Neural progenitor cell (in vitro differentiated cells): ENCODE data around the gene TSPAN12.
"Not testable (repeated sequence)": the region's sequence is repeated elsewhere in the genome, so short reads cannot be mapped to it uniquely, and the experiment has no call there.

ENCODE experiments used
- EZH2 ChIP-seq: fragments of 200-600 bp; sonication (generic); IDR thresholded peaks from 2 replicates; pipeline ENCODE4 v1.6.1; 2017; ENCODE audit warnings: antibody characterized with exemption, mild to moderate bottlenecking, moderate library complexity
- TF ChIP-seq, protein P1 (sequence below): fragments of 200-600 bp; sonication (generic); IDR thresholded peaks from 2 replicates; pipeline ENCODE4 v1.5.1; 2017; ENCODE audit warnings: antibody characterized with exemption, mild to moderate bottlenecking

DNA sequence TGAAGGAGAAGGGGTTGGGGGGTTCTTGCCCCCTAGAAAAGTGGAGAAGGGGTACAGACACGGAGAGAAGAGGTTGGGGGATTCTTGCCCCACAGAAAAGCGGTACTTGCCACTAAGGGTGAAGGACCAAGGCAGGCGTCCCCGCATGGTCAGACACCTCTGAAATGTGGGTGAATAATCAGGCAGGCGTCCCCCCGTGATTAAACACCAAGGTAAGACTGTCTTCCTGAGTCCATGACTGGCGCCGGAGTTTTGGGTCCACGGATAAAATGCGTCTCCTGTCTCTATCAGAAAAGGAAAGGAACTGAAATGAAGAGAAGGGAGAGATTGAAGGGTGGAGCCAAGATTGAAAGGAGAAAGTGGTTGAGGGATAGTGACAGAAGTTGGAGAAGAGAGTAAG lies 76.0 kb downstream of the TSPAN12 start:
- TF ChIP-seq, protein P1, sequence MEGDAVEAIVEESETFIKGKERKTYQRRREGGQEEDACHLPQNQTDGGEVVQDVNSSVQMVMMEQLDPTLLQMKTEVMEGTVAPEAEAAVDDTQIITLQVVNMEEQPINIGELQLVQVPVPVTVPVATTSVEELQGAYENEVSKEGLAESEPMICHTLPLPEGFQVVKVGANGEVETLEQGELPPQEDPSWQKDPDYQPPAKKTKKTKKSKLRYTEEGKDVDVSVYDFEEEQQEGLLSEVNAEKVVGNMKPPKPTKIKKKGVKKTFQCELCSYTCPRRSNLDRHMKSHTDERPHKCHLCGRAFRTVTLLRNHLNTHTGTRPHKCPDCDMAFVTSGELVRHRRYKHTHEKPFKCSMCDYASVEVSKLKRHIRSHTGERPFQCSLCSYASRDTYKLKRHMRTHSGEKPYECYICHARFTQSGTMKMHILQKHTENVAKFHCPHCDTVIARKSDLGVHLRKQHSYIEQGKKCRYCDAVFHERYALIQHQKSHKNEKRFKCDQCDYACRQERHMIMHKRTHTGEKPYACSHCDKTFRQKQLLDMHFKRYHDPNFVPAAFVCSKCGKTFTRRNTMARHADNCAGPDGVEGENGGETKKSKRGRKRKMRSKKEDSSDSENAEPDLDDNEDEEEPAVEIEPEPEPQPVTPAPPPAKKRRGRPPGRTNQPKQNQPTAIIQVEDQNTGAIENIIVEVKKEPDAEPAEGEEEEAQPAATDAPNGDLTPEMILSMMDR: not testable (repeated sequence)
- TF ChIP-seq EZH2: not testable (repeated sequence)
